D721Med (cell line): ENCODE results near the gene STX16.

Source experiments
- DNase-seq: peaks from one replicate; pipeline ENCODE4 v3.0.0; 2011; ENCODE audit warnings: low spot score; ENCODE audit not compliant: insufficient read length
- FAIRE-seq: peaks from 2 replicates; lab custom pipeline; 2011; peaks lifted over from hg19 to GRCh38; lab: Jason Lieb, UNC
- TF ChIP-seq, protein P1 (sequence below): IDR thresholded peaks from 2 replicates; pipeline ENCODE4 v1.5.1; 2012; ENCODE audit warnings: mild to moderate bottlenecking, control low read depth; ENCODE audit not compliant: insufficient read depth; ENCODE audit errors: missing control alignments

Gene STX16

DNA sequence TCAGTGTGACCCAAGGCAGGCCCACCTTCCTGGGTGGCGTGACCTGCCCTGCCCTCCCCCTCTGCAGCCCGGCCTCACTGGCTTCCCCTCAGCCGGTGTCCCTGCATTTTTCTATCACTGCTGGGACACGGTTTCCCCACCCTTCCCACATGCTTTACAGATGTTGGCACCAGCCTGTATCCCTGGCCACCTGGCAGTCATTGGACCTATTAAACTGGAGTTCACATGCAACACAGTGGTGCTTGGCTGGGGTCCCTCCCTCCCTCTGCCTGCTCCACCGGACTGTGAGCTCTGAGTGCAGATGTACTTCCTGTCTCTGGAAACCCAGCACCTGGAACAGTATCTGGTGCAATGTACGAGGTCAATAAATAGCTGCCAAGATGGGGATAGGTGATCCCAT, 25.5 kb upstream of the STX16 start:
- DNase-seq (no peak), FAIRE-seq (no peak)
- TF ChIP-seq, protein P1, sequence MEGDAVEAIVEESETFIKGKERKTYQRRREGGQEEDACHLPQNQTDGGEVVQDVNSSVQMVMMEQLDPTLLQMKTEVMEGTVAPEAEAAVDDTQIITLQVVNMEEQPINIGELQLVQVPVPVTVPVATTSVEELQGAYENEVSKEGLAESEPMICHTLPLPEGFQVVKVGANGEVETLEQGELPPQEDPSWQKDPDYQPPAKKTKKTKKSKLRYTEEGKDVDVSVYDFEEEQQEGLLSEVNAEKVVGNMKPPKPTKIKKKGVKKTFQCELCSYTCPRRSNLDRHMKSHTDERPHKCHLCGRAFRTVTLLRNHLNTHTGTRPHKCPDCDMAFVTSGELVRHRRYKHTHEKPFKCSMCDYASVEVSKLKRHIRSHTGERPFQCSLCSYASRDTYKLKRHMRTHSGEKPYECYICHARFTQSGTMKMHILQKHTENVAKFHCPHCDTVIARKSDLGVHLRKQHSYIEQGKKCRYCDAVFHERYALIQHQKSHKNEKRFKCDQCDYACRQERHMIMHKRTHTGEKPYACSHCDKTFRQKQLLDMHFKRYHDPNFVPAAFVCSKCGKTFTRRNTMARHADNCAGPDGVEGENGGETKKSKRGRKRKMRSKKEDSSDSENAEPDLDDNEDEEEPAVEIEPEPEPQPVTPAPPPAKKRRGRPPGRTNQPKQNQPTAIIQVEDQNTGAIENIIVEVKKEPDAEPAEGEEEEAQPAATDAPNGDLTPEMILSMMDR, result no peak

DNA sequence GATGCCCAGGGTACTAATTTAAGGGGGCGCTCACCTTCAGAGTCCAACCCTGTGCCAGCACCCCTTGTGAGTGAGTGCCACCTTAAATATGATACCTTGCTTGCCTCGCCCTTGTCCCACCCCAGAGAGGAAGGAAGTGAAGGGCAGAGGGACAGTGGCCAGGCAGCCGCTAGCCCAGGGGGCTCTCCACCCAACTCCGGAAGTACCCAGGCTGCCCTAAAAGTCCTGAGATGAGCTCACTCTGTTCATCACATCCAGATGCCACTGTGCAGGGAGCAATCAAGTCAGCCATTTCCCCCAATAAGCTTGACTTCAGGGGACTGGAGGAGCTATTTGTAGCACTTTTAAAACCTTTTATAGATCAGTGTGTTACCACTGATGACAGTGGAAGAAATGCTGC, 25.0 kb upstream of the STX16 start:
- DNase-seq, result no peak
- FAIRE-seq, result no peak
- TF ChIP-seq, protein P1, result no peak

DNA sequence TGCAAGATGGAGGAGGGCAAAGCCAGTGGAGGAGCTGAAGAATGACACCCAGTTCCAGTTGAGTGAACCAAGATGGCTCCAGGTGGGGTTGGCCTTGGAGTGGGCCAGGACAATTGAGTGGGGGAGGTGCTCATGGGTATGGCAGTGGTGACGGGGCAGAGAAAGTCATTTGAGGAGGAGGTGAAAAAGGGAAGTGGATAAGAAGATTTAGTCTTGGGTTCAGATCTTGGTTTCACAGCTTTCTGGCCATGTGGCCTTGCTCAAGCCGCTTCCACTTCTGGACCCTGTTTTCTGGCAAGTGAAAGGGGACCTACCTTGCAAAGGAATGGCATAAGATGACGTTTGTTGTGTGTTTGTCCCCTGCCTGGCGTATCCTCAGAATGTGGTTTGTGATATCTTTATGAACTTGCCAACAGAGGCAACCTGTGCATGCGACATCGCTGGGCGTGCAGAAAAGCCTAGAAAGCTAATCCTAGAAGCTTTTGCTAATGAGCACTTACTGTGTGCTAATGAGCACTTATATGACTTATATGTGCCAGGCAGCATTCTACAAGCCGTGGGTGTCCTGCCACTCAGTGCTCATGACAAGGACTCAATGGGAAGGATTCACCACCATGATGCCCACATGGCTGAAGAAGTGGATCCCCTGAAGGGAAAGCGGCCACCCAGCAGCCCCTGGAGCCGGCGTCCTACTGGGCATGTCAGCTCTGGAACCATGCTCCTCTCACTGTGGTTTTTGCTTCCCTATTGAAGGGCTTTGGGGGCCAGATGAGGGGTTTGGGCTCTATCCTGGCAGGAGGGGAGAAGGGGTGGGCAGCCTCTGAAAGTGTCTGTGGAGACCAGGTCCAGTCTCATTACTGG, 23.6 kb upstream of the STX16 start:
- DNase-seq (no peak), FAIRE-seq (no peak)
- TF ChIP-seq, protein P1, result no peak

DNA sequence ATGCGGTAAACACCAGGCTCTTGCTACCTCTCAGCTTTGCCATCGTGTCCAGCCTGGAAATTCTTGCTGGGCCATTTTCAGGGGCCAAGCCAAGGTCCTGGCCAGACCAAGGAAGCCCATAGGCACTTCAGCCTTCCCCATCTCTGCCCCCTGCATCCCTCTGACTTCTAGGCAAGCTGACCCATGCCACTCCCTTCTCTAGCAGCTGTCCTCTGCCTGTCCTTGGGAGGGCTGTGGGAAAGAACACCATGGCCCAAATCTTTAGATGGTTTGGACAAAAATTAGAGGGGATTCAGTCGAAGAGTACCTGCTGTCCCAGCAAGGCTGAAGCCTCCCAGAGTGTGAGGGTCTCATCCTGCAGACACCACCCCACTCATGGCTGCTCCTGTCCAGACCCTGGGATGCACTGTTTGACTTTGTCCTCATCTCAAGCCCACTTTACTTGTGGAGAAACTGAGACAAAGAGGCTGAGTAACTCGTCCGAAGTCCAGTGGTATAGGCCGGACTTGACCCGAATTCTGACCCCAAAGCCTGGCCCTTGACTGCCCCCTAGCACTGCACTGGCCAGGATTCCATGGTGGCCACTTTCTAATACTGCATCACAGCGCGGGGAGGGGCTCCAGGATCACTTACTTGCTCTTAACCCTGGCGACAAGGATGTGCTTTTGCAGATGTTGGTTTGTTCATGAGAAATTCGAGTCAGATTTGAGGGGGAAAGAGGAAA, 22.4 kb upstream of the STX16 start:
- DNase-seq (no peak), FAIRE-seq (no peak)

DNA sequence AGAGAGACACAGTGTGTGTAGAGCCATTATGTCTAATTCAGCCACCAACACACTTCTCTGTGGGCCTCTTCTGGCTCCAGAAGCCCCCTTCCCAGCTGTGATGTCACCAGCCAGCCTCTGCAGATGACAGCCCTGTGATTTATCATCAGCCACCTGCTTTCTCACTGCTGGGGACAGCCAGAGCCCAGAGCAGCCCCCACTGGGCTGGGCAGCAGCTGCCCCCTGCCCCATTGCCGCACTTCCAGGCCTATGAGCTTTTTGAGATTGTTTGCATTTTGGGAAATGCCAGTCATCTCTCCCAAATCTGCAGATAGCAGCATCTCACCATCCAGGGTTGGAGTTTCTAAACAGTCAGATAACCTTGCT, 21.9 kb upstream of the STX16 start:
- TF ChIP-seq, protein P1, result no peak
- no peak for FAIRE-seq
- no peak for DNase-seq

More for the DNA sequence above, 22.4 kb upstream of the STX16 start:
- TF ChIP-seq, protein P1, result no peak

DNA sequence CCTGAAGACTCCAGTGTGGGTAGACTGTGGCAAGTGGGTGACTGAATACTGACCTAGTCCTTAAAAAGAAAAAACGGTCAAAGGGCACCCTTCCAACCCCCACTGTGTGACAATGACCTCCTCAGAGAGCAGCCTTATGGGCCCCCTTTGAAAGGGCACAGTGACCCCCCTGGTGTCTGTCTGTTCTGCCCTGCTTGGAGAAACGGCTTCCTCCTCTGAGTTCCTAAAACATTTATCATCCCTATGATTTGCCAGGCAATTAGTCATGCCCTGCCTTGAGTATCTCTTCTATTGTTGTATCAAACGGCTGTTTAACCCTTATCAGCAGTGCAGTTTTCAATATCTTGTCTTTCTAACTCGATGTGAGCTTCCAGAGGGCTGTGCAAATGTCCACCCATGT, 21.0 kb upstream of the STX16 start:
- TF ChIP-seq, protein P1, result no peak
- FAIRE-seq (no peak), DNase-seq (no peak)
